GM18499 (cell line): ENCODE data around the gene MBD1.
"Not testable (repeated sequence)": the region's sequence is repeated elsewhere in the genome, so short reads cannot be mapped to it uniquely, and the experiment has no call there.

Experiments
- ATAC-seq: cut with Tn5 transposase; IDR thresholded peaks from one replicate; pipeline ENCODE4 v1.9.1; 2021; ENCODE audit warnings: moderate number of reproducible peaks; ENCODE audit not compliant: insufficient read depth, unreplicated experiment

Gene MBD1

DNA sequence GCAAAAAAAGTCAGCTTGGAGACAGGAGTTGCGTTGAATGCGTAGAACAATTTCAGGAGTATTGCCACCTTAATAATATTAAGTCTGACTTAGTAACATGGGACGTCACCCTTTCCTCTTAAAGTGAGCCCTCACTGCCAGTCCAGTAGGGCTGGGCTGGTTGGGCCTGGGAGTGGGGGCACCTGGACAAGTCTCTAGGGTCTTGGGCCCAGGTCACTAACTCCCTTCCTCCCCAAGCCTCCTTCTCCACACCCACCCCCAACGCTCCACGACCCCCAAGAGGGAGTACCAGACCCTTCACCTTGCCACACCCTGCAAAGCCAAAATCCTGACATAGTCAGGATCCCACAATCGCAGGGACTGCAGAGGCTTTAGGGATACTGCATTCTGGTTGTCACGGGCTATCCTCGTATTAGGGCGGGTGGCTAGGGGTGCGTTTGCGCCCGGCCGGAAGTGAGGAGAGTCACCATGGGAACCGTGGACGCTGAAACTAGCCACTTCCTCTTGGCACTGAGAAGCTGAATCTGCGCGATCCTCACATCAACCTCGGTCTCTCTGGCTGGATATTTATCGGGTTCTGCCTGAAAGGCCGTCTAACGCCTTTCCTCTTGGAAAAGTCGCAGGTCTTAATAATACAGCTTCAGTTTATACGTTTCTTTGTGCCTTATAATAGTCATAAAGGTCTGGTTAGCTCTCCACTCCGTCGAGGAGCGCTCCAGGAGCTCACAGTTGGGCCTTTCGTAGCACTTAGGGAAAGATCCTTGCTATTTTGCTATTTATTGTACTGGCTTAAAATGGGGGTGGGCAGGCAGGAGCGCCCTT is 16.5 kb upstream of the MBD1 start:
- ATAC-seq, result peak; percentile 98

DNA sequence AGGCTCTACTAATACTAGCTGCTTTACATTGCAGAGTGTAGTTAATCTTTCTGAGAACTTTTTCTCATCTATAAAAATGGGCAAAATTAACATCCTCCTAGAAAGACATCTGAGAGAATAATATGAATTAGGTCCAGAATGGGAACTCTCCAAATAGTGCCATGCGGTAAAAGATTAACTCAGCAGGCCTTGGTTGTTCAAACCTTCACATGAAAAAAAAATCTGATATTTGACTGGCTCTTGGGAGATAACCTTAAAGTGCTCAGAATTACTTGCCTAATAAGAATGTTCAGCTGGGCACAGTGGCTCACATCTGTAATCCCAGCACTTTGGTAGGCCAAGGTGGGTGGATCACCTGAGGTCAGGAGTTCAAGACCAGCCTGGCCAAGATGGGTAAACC is 11.7 kb upstream of the MBD1 start:
- ATAC-seq, result no peak

DNA sequence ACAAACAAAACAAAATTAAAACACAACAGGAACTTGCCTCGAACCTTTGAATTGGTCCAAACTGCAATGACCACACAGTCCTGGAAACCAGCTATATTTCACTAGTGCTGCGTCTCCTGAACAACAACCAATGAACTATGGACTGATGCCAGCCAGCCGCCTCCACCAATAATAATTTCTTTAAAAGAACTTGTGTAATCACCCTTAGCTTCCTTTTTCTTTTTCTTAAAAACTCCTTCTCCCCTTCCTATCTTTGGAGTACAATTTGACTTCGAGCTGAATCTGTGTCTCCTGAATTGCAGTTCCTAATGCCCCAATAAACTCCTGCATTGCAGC is 7.8 kb upstream of the MBD1 start:
- no peak for ATAC-seq

- not testable (repeated sequence) for ATAC-seq
These were observed 7.2 kb upstream of the MBD1 start for GRCh38 chr18:50288348-50289107.

GRCh38 chr18:50287441-50288347 is 6.4 kb upstream of the MBD1 start, which contains the start of gene CXXC1:
CXXC1 (minus strand) TSS chr18:50287692; CDS start chr18:50287589, 103 bp downstream.
- peak; percentile 89 for ATAC-seq

- no peak for ATAC-seq
These were observed 5.7 kb upstream of the MBD1 start for GRCh38 chr18:50287028-50287440.

- ATAC-seq, result no peak
These were observed 5.2 kb upstream of the MBD1 start for GRCh38 chr18:50286391-50287027.

- ATAC-seq, result no peak
These were observed 4.5 kb upstream of the MBD1 start for GRCh38 chr18:50285631-50286321.

DNA sequence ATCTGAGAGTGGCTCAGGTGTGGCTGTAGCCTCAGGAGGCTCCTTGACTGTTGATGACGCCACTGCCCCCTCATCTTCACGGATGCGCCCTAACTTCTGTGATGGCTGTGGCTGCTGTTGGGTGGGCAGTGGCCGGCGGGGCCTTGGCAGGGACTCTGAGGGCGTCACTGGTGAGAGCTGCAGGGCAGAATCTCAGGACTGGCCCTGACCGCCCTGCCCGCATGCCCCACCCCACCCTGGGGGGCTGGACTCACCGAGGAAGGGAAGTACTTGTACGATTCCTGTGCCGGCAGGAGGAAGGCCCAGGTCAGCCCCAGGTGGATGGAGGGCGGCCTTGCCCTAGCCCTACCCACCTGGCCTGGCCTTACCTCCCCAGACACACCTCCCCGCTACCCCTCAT is 3.7 kb upstream of the MBD1 start:
- no peak for ATAC-seq

DNA sequence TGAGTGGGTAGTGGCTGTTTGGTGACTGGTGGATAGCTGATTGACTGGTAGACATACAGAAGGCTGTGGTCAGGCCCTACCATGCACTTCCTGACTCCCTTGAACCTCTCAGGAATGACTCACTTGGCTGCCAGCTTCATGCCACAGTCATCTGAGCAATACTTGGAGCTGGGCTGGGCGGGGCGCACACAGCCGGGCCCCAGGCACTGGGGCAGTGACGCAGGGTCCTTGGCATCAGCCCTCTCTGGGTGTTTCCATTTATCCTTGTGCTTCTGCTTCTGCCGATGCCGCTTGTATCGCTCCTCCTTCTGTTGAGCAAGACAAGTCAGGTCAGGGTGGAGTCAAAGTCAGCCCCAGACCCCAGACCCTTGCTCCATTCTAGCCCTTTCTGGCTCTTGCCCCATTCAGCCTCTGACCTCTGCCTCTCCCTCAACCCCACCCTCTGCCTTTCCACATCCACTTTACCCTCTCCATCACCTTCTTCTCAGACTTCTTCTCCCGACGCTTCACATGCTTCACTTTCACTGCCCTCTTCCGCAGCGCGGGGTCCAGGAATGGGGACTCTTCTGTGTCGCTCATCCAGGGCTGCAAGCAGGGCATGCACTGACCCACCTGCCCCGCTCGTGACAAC is 3.0 kb upstream of the MBD1 start:
- no peak for ATAC-seq

- no peak for ATAC-seq
These were observed 2.3 kb upstream of the MBD1 start for GRCh38 chr18:50283469-50284209.

GRCh38 chr18:50282521-50283335 is 1.4 kb upstream of the MBD1 start:
- no peak for ATAC-seq

GRCh38 chr18:50281972-50282520 is 723 bp upstream of the MBD1 start:
- no peak for ATAC-seq

DNA sequence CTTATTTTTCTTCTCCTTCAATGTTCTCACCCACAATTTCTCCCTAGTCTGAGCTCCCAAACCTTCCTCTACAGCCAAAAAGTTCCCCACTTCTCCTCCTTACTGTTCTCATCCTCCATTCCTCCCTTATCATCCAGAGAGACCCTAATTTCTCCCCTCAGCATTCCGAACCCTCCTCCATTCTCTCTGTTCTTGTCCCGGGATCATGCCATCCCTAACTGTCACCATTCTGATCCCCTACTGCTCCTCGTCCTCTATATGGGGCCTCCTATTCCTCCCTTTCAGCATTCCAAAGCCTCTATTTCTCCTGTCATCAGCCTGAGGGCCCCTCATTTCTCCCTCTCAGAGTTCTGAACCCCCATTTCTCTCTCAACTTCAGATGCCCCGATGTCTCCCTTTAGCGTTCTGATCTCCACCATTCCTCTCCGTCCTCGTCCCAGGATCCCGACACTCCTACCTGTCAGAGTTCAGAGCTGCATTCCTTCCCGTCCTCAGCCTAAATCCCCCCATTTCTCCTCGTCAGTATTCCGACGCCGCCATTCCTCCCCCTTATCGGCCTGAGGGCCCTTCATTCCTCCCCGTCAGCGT is 522 bp downstream of the MBD1 start:
- no peak for ATAC-seq

GRCh38 chr18:50279752-50280151 is 1.6 kb downstream of the MBD1 start:
- no peak for ATAC-seq

DNA sequence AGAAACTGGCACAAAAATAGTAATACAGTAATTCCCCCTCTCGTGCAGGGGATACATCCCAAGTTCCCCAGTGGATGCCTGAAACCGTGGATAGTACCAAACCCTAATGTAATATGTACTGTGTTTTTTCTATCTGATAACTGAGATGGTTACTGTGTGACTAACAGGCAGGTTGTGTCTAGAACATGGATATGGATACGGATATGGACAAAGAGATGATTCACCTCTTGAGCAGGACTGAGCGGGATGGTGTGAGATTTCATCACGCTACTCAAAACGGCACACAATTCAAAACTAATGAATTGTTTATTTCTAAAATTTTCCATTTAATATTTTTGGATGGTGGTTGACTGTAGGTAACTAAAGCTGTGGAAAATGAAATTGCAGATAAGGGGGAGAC is 3.4 kb downstream of the MBD1 start:
- no peak for ATAC-seq

DNA sequence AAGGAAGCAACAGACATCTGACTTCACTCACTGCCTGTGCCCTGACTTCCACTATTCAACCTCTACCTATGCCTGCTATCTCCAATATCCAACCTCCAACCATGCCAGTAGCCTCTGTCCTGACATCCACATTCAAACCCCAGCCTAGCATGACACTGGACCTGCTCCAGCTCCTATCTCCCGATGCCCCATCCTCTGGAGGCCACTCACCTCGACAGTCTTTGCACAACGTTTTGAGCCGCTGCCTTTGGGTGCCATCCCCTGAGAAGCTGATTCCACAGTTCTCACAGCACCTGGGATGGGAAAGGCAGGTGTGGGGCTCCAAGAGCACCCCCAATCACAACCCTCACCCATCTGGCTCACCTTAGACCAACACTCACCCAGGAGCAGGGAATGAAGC is 4.9 kb downstream of the MBD1 start:
- no peak for ATAC-seq
